OCI-M2 (cell line): ENCODE data around the gene C17orf100.

Experiments used
- DNase-seq: peaks from one replicate; lab custom pipeline; 2025; ENCODE audit not compliant: unreplicated experiment; lab: John Stamatoyannopoulos, UW

Gene C17orf100

DNA sequence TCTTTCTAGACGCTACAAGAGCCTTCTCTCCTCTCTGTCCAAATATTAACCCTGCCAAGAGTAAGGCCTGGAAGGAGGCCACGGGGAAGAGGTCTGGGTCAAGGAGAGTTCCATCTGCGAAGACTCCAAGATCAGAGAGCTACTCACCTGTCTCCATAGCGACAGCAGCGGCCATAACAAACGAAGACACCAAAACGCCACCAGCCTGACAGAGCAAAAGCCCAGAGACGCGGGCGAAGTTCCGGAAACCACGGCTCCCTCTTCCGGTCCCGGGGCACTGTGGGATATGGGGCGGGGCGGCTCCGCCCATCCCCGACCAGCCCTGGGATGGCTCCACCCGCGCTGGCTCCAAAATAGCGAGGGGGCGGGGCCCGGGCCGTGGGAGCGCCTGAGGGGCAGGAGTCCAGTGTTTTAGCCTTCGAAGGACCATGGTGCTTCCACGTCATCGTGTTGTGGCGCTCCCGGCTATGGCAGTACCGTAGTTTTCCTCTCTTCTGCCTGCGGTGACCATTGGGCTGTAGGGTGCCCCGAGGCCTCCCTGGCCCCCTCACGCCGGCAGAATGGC lies at the start of gene C17orf100, which contains the start of gene MED31:
Gene C17orf100 (plus strand): TSS at position 409 of the 565 bp plus-strand sequence. CDS start 152 bp downstream, at position 561.
Gene MED31 (minus strand): TSS at position 252 of the 565 bp plus-strand sequence. CDS start 77 bp downstream, at position 175.
- DNase-seq: peak; percentile 53

DNA sequence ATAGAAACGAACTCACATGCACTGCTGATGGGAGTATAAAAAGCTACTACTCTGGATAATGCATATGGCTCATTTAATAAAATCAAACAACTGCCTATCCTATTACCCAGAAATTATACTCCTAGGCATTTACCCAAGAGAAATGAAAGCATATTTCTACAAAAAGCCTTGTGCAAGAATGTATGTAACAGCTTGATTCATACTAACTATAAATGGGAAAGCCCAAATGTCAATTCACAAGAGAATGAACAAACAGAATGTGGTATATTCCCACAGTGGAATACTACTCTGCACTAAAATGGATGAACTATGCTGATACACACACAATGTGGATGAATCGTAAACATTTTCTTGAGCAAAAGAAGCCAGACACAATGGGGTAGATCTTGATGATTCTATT lies 49.4 kb upstream of the C17orf100 start:
- no peak for DNase-seq

DNA sequence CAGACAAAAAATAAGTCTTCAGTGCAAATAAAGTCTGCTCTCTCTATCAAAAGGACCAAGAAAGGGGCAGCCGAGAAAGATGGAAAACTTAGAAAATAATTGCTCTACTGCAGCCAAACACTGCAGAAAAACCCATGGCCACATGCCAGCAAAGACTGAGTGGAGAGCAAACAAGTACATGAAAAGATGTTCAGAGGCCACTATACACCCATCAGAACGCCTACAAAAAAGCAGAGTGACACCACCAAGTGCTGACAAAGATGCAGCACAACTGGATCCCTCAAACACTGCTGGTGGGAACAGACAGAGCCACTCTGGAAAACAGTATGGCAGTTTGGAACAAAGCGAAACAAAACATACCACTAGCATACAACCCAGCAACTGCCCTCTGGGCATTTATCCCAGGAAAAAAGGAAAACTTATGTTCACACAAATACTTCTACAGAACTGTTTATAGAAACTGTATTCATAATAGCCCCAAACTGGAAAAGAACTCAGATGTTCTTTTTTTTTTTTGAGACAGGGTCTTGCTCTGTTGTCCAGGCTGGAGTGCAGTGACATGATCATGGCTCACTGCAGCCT lies 47.7 kb upstream of the C17orf100 start:
- DNase-seq: no peak

DNA sequence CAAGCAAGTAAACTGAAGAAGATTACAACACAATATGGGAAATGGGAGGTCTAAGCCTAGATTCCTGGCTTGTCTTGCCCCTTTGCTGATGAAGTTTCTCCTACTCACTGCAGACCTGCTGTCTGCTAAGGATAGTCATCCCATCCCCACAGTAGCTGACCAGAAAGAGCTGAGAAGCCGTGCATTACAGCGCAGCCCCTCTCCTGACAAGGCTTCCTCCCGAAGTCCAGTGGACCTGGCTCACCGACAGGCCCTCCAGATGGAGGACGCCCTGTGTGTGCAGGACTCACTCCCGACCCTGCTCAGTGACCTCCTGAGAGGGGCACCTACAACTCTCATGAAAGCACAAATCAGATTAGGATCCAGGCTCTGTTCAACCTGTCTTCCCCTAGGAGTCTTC lies 46.4 kb upstream of the C17orf100 start:
- DNase-seq: no peak

DNA sequence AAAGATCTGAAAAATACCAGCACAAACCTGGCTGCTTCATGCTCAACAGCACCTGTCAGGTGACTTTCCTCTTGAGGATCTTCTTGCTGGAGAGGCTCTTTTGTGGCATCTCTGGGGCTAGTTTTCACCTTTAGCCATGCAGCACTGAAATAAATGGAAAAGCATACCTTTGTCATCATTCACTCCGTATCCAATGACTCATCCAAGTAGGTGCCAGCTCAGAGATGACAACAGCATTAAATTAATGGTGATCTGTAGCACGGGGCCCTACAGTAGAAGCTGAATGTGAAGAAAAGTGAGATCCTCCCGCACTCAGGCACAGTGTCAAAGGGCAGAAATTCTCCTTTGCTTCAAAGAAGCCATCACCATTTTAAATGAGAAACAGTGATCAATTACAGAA lies 43.2 kb upstream of the C17orf100 start:
- no peak for DNase-seq

DNA sequence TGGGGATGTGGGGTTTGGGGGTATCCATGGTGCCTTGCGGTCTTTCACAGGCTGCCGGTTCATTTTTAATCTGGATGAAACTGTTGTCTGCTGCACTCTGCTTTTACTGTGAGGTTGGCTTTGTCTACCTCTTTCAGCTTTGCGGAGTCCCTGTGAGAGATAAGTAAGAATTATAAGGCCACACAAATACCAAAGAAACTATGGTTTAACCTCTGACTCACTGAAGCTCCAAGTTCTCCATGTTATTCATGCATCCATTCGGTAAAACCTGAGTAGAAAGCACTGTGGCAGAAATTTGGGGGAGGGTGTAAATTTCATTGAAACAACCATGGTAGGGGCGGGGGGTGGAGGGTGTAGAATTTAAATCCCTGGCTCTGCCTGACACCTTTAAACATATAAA lies 41.6 kb upstream of the C17orf100 start:
- no peak for DNase-seq

DNA sequence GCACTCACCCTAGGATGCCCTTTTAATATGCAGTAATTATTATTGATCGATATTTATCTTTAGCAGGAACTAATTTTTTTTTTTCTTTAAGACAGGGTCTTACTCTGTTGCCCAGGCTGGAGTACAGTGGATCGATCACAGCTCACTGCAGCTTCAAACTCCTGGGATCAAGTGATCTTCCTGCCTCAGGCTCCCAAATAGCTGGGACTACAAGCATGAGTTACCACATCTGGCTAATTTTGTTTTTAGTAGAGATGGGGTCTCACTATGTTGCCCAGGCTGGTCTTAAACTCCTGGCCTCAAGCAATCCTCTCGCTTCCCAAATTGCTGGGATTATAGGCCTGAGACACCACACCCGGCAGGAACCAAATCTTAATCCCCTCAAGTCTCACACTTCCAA lies 40.3 kb upstream of the C17orf100 start:
- no peak for DNase-seq

DNA sequence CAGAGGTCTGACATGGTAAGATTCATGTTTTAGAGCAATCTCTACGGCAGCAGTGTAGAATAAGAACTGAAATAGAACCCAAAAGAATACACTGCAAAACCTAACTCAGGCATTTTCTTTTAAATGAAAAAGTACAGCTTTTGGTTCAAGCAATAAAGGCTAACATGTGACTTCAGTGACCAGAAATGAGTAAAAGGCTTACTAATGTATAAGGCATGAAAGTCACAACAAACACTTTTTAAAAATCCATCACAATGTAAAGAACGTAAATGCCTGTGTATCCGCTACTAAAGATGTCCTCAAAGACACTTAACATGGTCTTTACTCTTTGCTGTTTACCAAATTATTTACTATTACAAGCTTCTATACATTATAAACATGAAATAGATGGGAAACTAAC lies 27.6 kb upstream of the C17orf100 start:
- no peak for DNase-seq

DNA sequence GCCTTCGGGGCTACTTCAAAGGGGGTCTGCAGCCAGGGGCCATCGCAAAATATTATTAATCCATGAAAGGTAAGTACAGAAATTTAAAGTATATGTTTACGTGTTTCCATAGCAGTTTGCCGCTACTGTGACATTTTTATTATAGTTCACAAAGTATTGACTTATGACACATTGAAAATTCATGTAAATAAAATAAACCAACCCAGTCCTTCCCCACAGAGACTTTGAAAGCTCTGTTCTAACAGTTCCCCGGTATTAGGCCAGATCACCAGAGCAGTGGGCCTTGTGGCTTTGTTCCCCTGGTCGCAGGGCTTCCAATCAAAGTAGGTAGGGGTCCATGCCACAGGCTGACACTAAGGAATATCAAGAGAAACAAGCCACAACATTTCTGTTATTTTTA lies 24.9 kb upstream of the C17orf100 start:
- no peak for DNase-seq

DNA sequence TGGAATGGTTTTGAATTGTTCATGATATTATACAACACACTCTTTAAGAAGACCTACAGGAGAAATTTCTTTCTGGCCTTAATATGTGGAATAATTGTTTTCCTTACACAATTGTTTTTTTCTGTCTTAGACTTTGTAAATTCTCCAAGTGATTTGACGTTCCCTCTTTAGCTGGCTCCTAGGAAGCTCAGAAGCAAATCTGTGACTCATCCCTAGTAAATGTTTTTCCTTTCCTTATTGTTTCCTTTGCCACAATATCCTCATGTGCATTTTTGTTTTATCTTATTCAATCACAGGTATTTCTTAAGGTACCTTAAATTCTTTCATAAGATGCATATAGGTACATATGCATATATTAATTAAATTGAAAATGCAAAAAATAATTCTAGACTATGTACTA lies 24.5 kb upstream of the C17orf100 start:
- no peak for DNase-seq

DNA sequence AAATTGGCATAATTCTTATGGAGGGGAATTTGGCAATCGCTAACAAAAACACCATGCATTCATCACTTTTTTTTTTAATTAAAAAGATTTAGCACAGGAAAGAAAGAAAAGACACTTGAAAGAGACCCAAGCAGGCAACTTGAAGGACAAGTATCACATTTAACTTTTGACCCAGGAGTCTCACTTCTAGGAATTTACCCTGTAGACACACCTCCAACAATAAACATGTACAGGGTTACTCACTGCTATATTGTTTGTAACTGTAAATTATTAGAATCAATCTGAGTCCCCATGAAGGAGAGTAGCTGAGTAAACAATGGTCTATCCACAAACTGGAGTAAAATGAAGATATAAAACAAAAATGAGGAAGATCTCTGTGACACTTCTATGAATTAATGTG lies 21.2 kb upstream of the C17orf100 start:
- no peak for DNase-seq

DNA sequence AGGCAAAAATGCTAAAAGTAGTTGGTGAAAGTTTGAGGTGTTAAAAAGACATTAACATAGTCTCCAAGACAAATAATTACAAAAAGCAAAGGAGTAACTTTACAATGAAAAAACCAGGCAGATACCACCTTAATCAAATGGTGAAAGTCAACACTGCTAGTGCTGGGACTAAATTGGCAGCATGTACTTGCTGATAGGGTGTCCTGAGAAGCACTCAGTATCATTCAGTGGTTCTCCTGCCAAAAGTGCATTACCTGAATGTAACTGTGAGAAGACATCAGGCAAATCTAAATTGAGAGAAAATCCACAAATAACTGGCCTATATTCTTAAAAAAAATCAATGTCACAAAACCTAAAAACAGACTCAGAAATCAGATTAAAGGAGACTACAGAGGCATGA lies 19.0 kb upstream of the C17orf100 start:
- no peak for DNase-seq

DNA sequence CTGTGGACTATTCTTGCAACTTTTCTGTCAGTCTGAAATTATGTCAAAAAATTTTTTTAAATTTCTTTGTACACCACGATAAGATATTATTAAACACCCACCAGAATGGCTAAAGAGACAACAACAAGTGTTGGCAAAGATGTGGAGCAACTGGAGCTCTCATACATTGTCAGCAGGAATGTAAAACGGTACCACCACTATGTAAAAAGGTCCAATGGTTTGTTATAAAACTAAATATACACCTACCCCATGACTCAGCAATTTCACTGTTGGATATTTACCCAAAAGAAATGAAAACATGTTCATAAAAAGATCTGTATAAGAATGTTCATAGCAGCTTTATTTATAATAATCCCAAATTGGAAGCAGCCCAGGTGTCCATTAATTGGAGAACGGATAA lies 18.3 kb upstream of the C17orf100 start:
- no peak for DNase-seq

DNA sequence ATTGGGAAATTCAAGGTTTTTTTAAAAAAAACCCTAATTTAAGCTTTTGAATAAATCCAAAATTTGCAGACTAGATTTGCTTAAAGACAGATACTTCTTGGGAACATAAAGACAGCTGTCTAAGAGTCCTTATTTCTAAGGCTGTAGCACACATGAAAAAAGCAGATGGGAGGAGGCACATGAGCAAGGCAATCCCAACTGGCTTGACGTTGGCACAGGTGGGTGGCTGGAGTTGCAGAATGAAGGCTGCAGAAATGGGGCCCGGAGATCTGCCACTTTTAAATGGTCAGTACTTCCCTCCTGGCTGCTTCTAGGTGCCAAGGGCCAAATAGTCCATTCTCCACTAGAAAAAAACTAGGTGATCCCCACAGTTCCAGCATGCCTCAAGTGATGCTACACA lies 15.5 kb upstream of the C17orf100 start:
- no peak for DNase-seq

DNA sequence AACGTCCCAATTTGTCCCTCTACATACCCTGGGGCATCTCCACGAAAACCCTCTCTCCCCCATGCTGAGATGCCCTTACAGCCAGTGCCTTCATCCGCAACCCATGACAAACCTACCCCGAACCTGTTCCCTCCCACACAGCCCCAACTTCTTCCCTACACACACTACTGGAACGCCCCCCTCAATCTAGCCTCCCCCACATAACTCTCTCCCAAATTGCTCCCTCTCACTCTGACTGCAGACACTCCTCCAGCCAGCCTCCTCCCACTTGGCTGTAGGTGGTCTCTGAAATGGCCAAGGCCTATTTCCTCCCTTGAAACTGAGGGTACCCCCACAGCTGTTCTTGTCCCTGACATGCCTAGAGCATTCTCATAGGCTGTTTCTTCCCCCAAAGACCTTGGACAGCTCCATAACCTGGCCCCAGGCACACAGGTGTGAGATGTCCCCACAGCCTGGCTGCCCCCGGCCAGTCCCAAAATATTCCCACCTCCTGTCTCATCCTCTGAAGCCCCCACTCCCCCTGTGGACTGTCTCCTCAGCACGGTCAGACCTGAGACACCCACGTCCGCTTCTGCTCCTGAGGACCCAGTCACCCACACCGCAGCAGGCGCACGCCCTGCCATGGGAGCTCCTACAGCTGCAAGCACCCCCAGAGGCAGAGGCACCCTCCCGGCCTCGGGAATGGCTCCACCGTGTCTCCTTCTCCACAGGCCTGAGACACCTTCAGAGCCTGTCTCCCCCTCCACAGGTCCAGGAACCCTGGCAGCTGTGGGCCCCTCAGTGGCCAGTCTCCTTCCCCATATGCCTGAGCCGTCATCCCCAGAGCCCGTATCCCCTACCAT lies 14.7 kb upstream of the C17orf100 start:
- DNase-seq: no peak

DNA sequence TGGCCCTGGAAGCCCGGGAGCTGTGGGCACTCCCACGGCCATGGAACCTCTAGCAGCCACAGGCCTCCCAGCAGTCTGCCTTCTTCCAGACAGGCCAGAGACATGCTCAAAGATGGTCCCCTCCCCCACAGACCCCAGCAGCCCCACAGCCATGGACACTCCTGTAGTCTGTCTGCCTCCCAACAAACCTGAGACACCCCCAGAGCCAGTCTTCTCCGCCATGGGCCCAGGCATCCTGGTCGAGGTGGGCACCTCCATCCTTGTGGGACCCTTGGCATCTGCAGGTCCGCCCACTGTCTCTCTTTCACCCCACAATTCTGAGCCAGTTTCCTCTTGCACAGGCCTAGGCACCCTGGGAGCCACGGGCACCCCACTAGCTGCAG lies 14.1 kb upstream of the C17orf100 start:
- no peak for DNase-seq

DNA sequence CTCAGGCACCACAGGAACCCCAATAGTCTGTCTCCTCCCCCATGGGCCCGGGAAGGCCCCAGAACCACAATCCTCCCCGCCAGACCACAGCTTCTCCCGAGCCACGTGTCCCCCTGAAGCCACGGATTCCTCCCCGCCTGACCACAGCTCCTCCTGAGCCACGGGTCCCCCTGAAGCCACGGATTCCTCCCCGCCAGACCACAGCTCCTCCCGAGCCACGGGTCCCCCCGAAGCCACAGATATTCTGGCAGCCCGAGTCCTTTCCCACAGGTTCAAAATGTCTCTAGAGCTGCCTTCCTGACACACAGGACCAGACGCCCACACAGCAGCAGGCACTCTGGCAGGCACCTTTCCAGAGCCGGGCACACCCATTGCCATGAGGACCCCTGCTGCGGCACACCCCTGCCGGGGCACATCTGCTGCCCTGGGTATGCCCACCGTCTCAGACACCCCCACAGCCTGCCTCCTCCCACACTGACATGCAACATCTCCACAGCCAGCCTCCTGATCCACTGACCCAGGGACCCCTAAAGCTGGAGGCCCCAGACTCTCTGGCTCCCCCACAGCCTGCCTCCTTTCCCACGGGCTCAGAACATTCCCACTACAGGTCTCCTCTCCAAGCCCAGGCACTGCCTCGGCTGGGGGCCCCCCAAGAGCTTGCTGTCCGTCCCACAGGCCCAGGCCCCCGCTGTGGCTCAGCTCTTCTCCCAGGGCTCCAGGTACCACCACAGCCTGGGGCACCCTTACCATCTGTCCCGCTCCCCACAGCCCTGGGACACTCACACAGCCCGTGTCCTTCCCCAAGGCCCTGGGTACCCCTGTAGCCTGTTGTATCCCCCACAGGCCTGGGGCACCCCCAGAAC lies 13.3 kb upstream of the C17orf100 start:
- DNase-seq: no peak

DNA sequence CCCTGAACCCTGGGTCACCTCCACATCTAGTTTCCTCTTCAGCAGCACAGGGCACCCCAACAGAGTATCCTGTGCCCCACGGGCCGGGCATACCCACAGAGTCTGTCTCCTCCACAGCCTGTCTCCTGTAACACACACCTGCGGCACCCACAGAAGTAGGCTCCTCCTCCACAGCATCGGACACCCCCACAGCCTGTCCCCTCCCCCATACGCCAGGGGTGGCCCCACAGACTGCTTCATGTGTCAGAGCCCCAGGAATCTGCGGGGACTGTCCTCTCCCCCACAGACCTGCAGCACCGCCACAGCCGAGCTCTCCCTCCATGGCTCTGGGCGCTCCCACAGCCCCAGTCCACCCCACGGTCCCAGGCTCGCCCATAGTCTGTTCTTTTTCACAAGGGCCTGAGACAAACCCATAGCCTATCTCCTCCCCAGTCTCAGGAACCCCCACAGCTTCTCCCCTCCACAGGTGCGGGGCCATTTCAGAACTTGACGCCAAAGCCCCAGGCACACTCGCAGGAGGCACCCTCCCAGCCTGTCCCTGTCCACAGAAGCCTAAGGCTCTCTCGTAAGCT lies 12.5 kb upstream of the C17orf100 start:
- DNase-seq: no peak

DNA sequence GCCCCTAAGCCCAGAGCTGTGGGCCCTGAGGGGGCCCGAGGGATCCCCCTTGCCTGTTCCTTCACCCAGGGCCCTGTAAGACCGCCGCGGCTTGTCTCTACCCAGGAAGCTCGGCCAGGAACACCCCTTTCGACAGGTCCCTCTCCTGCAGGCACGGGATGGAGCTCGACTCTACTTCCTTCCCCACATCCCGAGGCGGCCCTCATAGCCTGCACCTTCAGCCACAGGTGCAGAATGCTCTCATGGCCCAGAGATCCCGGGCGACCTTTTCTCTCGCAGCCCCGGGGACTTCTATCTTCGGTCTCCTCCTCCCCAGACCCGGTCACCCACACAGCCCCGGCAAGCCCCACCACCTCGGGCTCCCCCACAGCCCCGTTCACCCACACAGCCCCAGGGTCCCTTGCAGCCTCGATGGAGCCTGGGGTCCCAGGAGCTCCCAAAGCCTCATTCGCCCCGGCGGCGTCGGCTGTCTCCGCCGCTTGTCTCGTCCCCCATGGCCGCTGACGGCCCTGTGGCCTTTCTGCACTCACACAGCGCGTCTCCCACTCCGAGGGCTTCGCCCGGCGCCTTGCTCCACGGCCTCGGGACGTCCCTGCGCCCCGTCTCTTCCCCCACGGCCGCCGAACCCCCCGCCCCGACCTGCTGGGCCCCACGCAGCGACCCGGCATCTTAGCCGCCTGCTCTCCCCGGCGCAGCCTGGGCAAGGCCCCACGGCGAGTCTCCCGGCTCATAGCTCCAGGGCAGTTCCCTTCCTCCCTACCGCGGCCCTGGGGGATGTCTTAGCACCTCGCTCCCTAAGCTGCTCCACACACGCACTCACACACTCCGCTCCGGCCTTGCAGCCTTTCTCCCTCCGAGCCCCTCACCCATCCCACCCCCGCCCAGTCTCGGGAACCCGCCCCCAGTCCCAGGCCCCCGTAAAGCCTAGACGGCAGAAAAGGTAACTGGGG lies 11.7 kb upstream of the C17orf100 start:
- no peak for DNase-seq
